ENCODE results near the gene FANCL.
"Not testable (repeated sequence)": the region's sequence is repeated elsewhere in the genome, so short reads cannot be mapped to it uniquely, and the experiment has no call there.

FANCL gene

DNA sequence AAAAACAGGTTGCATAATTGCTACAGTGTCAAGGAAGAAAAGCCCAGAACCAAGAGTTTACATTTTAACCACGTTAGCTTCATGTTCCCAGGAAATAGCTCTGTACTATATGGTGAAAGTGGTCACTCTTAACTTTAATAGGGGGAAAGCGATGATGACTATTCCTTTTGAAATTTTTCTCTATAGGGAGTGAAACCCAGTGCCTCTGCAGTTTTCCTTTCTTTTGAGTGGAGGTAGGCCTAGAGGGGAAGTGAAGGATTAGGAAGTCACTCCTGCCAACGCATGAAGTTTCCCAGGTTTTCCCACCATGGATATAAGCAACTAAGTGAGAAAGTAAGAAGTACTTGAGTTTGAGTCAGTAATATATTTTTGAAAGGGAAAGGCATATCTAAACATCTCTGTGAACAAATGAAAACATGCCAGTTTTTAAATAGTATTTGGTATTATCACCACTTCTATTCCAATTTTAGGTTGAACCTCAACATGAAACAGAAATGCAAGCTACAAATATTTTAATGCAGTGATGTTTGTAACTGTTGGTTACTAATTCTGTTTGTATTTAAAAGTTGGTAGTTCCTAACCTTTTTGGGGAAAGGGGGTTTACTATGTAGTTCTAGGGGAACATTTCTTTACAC lies 102.6 kb downstream of the FANCL start:
- DNase-seq: no peak

DNA sequence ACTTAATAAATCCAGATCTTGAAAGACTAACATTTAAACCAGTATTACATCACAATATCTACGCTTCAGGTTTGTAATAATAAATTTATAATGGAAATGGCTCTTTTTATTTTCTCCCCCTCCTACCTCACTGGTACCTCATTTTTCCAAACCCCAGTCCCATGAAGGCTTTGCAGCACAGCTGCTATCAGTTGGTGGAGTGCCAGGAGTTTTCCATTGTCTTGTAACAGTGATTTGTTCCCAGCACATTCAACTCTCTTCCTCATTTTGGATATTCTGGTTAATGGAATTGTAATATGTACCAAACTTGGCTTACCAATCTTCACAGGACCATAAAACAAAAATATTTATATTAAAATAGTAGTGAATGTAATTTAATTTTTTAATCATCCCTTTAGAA lies 103.3 kb downstream of the FANCL start:
- no peak for DNase-seq

DNA sequence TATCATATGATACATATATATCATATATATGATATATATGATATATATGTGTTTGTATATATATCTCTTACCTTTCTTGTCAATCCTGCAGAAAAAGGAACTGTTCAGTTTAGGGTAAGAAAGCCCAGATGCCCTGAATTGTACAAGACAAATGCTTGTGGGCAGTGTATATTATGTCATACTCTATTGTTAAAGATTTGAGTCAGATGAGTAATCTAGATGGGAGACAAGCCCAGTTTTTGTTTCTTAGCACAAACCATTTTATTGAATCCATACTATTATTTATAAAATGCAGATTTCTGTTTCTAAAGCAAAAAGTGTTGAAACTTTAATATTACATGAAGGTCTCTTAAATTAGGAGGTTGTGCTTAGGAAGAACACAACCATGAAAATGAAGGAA lies 103.9 kb downstream of the FANCL start:
- no peak for DNase-seq

DNA sequence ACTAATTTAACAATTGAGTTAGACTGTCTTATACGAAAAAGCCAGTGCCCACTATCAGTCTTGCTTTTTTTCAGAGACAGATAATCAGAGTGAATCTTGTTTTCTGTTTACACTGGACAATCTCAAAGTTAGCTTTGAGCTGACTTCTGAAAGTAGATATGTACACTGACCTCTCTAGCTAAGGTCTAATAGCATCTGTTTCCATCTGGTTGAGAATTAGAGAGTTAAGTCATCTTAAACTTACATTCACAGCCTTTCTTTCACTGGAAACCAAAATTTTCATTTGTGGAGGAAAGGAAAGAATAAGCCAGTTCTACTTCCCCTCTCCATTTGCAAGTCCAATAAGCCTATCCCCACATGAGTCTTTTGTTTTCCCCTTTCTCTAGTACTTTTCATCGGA lies 105.3 kb downstream of the FANCL start:
- no peak for DNase-seq

DNA sequence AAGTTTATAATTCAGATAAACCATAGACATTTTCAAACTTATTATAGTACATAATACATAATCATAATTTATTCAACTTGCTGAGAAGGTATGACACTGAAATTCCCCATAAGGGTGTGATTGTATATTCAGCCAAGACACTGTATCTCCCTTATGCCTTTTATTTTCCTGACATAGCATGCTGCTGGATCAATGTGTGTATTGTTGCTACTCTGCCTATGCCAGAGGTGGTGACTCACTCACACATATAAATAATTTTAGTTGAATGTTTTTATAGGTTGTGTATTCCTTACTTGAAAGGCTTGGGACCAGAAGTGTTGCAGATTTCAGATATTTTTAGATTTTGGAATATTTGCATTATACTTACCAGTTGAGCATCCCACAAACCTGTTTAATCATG lies 107.7 kb downstream of the FANCL start:
- DNase-seq: no peak

DNA sequence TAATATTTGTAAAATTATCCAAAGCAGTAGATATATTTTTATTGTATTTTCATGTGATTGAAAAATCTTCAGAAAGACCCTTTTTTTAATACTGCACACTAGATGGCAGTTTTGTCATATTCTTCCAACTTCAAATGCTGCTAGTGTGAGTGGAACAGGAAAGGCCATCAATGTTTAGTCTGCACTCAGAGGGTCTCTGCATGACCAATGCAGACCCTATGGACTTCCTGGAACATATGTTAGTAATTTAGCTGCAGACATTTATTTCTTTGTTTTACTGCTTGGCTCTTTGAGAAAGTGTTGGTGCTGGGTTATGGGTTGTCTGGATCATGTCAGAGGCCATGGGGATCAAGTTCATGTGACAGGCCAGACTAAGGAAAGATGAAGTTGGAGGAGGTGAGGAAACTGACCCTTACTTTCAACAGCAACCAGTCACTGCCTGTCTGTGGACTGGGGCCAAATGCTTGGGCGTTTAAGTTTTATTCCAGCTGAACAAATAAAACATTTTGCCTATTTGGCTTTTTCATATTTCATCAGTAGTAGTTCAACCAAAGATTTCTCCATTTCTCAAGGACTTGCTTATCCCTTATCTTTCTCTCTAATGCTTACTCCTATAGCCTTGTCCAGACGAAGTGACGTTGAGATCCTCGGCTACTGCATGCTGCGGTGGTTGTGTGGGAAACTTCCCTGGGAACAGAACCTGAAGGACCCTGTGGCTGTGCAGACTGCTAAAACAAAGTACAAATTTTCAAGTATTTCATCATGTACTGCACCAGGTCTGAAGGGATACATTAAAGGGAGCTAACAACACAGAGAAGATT lies 109.7 kb downstream of the FANCL start:
- DNase-seq: no peak

DNA sequence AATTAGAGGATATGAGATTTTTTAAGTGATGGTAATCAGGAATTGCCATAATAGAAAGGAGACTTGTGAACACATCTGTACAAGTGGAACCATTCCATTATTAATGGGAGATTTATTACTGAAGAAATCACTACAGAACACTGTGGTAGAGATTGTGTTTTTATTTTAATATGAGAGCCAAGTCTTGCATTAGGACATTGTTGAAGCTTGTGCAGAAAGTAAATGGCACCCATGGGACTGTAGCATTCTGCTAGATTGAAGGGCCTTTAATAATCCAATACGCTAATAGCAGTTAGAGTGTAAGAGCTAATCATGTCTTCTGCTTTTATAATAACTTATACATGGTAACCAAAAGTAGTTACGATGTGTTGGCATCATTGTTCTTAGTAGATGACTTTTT lies 110.9 kb downstream of the FANCL start:
- DNase-seq: no peak

DNA sequence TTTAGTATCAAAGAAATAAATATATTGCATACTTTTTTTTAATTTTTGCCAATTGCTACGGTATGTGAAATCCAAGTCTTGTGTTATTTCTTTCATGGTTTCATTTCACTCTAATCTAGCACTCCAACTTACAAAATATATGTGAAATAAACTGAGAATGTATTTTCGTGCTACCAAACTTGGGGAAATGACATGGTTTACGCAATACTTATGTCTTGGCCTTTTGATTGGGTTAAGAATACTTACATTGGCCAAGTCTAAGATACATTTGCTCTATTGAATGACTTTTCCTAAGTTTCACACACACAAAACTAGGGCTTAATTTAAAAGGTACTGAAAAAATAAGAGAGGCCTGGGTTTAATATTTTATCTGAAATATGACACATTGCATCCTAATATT lies 114.0 kb downstream of the FANCL start:
- no peak for DNase-seq

DNA sequence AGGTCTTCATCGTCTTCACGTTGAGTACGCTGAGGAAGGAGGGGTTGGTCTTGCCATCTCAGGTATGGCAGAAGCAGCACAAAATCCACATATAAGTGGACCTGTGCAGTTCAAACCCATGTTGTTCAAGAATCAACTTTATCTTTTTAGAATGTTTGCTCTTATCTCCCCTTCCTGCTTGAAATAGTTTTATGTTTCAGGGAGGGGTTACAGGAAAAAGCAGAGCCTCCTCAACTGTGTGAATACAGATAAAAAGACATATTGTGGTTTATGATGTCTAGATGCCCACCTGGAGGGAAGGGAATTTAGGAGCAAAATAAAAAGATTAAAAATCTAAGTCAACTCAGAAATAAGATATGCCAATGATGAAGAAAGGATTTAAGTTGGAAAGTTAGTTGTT lies 118.6 kb downstream of the FANCL start:
- DNase-seq: no peak

DNA sequence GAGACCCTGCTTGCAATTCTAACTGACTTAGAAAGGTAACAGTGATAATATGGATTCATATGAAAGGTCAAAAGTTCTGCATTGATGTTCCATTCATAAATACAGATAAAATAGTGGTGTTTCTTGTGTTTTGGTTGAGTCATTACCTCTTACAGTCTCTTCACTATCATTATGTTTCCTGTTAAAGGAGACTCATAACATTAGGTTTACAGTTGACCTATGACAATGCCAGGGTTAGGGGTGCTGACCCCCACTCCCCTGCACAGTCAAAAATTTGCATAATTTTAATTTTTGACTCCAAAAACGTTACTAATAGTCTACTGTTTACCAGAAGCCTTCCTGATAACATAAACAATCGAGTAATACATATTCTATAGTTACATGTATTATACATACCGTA lies 119.1 kb downstream of the FANCL start:
- no peak for DNase-seq

DNA sequence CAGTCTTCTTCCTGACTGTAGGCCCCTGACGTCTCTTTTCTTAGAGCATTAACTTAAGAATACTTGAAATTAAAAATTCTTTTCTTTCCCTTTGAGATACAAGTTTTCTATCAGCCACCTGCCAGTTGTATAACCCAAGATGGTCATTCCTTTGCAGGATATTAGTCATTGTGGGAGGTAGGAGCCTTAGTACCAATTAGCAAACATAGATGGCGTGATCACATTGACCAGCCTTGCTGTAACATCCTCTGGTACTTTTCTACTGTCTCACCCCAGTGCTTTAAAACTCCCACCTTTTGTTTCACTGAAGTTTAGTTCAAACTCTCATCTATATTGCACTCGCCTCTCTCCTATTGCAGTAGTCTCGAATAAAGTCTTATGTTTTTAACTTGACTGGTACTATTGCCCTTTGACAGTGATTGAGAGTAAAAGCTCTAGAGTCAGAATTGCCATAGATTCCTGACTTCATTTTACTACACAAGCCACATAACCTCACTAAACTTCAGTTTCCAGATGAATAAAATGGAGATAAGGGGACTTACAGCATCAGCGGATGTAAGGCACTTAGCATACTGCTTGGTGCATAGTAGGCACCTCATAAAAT lies 120.4 kb downstream of the FANCL start:
- DNase-seq: no peak

DNA sequence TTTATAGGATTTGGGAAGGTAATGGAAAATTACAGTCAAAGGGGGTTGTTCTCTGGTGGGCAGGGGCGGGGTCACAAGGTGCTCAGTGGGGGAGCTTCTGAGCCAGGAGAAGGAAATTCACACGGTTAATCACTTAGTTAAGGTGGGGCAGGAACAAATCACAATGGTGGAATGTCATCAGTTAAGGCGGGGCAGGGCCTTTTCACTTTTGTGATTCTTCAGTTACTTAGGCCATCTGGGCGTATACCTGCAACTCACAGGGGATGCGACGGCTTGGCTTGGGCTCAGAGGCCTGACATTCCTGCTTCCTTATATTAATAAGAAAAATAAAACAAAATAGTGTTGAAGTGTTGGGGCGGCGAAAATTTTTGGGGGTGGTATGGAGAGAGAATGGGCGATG lies 127.6 kb downstream of the FANCL start:
- not testable (repeated sequence) for DNase-seq

DNA sequence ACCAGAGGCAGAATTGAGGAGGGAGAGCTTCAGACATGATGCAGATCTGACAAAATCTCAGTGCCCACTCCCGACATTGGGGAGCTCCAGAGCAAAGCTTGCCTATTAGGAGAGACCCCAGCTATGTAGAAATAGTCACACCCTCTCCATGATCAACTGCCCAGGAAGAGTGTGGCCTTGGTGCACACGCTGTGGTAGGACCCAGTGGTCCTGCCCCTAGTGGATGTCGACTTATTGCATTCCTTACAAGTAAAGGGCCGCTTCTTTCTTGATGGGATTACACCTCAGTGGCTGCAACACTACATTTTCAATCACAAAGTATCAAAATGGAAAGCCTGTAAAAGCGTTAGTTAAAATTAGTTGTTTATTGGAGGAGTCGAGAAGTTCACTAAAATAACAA lies 130.4 kb downstream of the FANCL start:
- no peak for DNase-seq

DNA sequence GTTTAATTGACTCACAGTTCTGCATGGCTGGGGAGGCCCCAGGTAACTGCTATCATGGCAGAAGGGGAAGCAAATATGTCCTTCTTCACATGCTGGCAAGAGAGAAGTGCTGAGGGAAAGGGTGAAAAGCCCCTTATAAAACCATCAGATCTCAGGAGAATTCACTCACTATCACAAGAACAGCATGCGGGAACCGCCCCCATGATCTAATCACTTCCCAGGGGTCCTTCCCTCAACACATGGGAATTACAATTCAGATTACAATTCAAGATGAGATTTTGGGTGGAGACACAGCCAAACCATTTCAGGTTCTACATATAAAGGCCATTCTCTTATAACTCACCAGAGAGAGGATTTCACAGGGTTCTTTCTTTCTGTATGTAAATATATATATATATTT lies 131.6 kb downstream of the FANCL start:
- no peak for DNase-seq
